Spleen (tissue), 7 donors: ENCODE measurements around the gene PIK3C3.

Experiments used
- CTCF ChIP-seq, 11 experiments: fragments of 200-600 bp in 7 of 11; fragments of 450-650 bp in 4 of 11; sonication (generic) in 4 of 11; IDR thresholded peaks in 8 of 11; conservative IDR thresholded peaks in 3 of 11; 1 replicate in 7 of 11; 2 replicates in 4 of 11; pipeline versions ENCODE4 v1.4.0 to v1.8.0; 2016 to 2021; ENCODE audit warnings: antibody characterized with exemption in 11 of 11, inconsistent platforms in 4 of 11, mild to moderate bottlenecking in 1 of 11
- POLR2A ChIP-seq, 3 donors: fragments of 450-650 bp; IDR thresholded peaks; one replicate each; pipeline ENCODE4 v1.5.1; 2017; ENCODE audit warnings: antibody characterized with exemption in 3 of 3, mild to moderate bottlenecking in 1 of 3
- POLR2AphosphoS5 ChIP-seq, 3 donors: sonication (generic); formaldehyde crosslinking; IDR thresholded peaks; one replicate each; pipeline ENCODE4 v1.5.1; 2017; ENCODE audit warnings: antibody characterized with exemption in 3 of 3
- donor health status: DM: no; HTN: no; CAD: no; lungs with moderate emphysema.
- donor health status: DM: no; HTN: no; CAD: no.
- donor health status: DM: no; HTN: no; CAD: no.

DNA sequence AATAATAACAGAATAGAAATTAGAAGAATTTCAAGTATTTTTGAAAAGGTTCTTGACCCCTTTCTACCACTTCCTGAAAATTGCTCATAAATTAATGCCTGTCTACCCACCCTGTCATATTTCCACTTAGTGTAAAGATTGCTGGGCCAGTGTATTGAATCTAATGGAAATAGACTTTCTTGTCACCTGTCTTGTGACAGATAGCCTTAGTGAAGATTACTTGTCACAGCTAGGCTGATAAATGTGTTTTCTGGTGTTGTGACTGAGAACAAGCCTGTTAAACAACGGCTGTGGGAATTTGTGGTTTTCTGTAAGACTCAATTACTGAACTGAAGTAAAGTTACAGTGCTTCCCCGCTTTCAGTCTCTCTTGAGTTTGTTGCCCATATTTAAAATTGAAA, 37.0 kb downstream of the PIK3C3 start:
- TF ChIP-seq CTCF (IDR thresholded peaks at IDR 0.05 in 8 of 11, conservative IDR thresholded peaks at IDR 0.05 in 3 of 11) (no peak), POLR2A (IDR thresholded peaks at IDR 0.05) (no peak), POLR2AphosphoS5 (IDR thresholded peaks at IDR 0.05) (no peak)
